GM23338 (cell line): Measurements from ENCODE around the gene NSG2. TPM values are rescaled to one million over a fixed set of nuclear protein-coding genes. Genes with fewer than 3 reads are reported as not detected.

Source experiments
- ATAC-seq: fragments of 200-7000 bp; cut with Tn5 transposase; 3 replicates; pipeline ENCODE4 v1.9.1; 2020
- DNase-seq: peaks from one replicate; pipeline ENCODE4 v3.0.0-alpha.2; 2015; ENCODE audit warnings: low spot score
- H2AFZ ChIP-seq: fragments of 200-600 bp; sonication (generic); 2 replicates; pipeline ENCODE4 v1.8.0; 2016; ENCODE audit warnings: antibody characterized with exemption, mild to moderate bottlenecking, moderate library complexity
- H3F3A ChIP-seq: fragments of 200-600 bp; sonication (generic); replicated peaks from 2 replicates; pipeline ENCODE4 v1.8.0; 2017; ENCODE audit warnings: antibody characterized with exemption, mixed run types, low read depth
- H3K27ac ChIP-seq: fragments of 200-600 bp; sonication (generic); 2 replicates; pipeline ENCODE4 v1.6.1; 2016; ENCODE audit warnings: low read depth
- H3K27me3 ChIP-seq: fragments of 200-600 bp; sonication (generic); 2 replicates; pipeline ENCODE4 v1.8.0; 2016; ENCODE audit warnings: mild to moderate bottlenecking, mixed run types, moderate library complexity; ENCODE audit not compliant: insufficient read depth
- H3K36me3 ChIP-seq: fragments of 200-600 bp; sonication (generic); 2 replicates; pipeline ENCODE4 v1.8.0; 2016; ENCODE audit warnings: mild to moderate bottlenecking; ENCODE audit not compliant: insufficient read depth
- H3K4me1 ChIP-seq: fragments of 200-600 bp; sonication (generic); 2 replicates; pipeline ENCODE4 v1.8.0; 2016; ENCODE audit warnings: mild to moderate bottlenecking, moderate library complexity; ENCODE audit not compliant: insufficient read depth
- H3K4me2 ChIP-seq: fragments of 200-600 bp; sonication (generic); 2 replicates; pipeline ENCODE4 v1.7.1; 2017; ENCODE audit warnings: mixed run types
- H3K4me3 ChIP-seq: fragments of 200-600 bp; sonication (generic); 2 replicates; pipeline ENCODE4 v1.6.1; 2016; ENCODE audit warnings: mixed run types
- H3K79me2 ChIP-seq: fragments of 200-600 bp; sonication (generic); replicated peaks from 2 replicates; pipeline ENCODE4 v1.8.0; 2017; ENCODE audit warnings: mild to moderate bottlenecking; ENCODE audit not compliant: insufficient read depth
- H3K9me2 ChIP-seq: fragments of 200-600 bp; sonication (generic); 2 replicates; pipeline ENCODE4 v1.8.0; 2017; ENCODE audit not compliant: insufficient read depth
- H4K20me1 ChIP-seq: fragments of 200-600 bp; sonication (generic); replicated peaks from 2 replicates; pipeline ENCODE4 v1.8.0; 2017; ENCODE audit warnings: mild to moderate bottlenecking; ENCODE audit not compliant: insufficient read depth
- H3K27ac Mint-ChIP-seq: 2 replicates; pipeline ENCODE4 v1.8.0; 2020; ENCODE audit warnings: inconsistent platforms, mild to moderate bottlenecking, moderate library complexity, mixed read lengths
- H3K27me3 Mint-ChIP-seq: 3 replicates; pipeline ENCODE4 v1.8.0; 2022; ENCODE audit warnings: low read depth, mild to moderate bottlenecking, moderate library complexity, mixed read lengths, inconsistent platforms; ENCODE audit not compliant: insufficient read depth, poor library complexity
- H3K36me3 Mint-ChIP-seq: 3 replicates; pipeline ENCODE4 v1.8.0; 2021; ENCODE audit warnings: low read depth, mild to moderate bottlenecking, inconsistent platforms, moderate library complexity, mixed read lengths
- H3K4me1 Mint-ChIP-seq: 3 replicates; pipeline ENCODE4 v1.8.0; 2020; ENCODE audit warnings: mild to moderate bottlenecking, inconsistent platforms, mixed read lengths
- H3K4me3 Mint-ChIP-seq: 3 replicates; pipeline ENCODE4 v1.8.0; 2021; ENCODE audit warnings: moderate library complexity, mild to moderate bottlenecking, inconsistent platforms, mixed read lengths
- H3K9me3 Mint-ChIP-seq: 3 replicates; pipeline ENCODE4 v1.8.0; 2020; ENCODE audit warnings: moderate library complexity, mild to moderate bottlenecking, inconsistent platforms, mixed read lengths
- CREB1 ChIP-seq: fragments of 250-450 bp; sonication (Bioruptor Pico); IDR thresholded peaks from 2 replicates; pipeline ENCODE4 v1.5.0; 2020; ENCODE audit warnings: low read depth, mild to moderate bottlenecking, moderate library complexity
- EZH2 ChIP-seq: fragments of 200-600 bp; sonication (generic); IDR thresholded peaks from one replicate; pipeline ENCODE4 v1.8.0; 2017; ENCODE audit warnings: antibody characterized with exemption, mild to moderate bottlenecking, low read depth; ENCODE audit not compliant: unreplicated experiment
- EZH2phosphoT487 ChIP-seq: fragments of 200-600 bp; sonication (generic); IDR thresholded peaks from one replicate; pipeline ENCODE4 v1.8.1; 2018; ENCODE audit warnings: antibody characterized with exemption; ENCODE audit not compliant: unreplicated experiment
- JUNB ChIP-seq: IDR thresholded peaks from one replicate; pipeline ENCODE4 v1.6.1; 2016; ENCODE audit warnings: antibody characterized with exemption; ENCODE audit not compliant: unreplicated experiment
- NANOG ChIP-seq: IDR thresholded peaks from 2 replicates; pipeline ENCODE4 v1.6.1; 2016; ENCODE audit warnings: antibody characterized with exemption, borderline replicate concordance
- POLR2AphosphoS5 ChIP-seq: IDR thresholded peaks from 2 replicates; pipeline ENCODE4 v1.6.1; 2016; ENCODE audit warnings: antibody characterized with exemption, low read depth
- STAT1 ChIP-seq: IDR thresholded peaks from one replicate; pipeline ENCODE4 v1.6.1; 2016; ENCODE audit warnings: antibody characterized with exemption; ENCODE audit not compliant: unreplicated experiment
- ZNF114 ChIP-seq: fragments of 250-450 bp; sonication (Bioruptor Pico); IDR thresholded peaks from 2 replicates; pipeline ENCODE4 v1.5.0; 2020; ENCODE audit warnings: mild to moderate bottlenecking, moderate library complexity
- ZNF331 ChIP-seq: fragments of 250-450 bp; sonication (Bioruptor Pico); IDR thresholded peaks from 2 replicates; pipeline ENCODE4 v1.5.0; 2020; ENCODE audit warnings: low read depth, mild to moderate bottlenecking, moderate library complexity
- polyA plus RNA-seq: library from polyadenylated mRNA; unstranded; fragments of >200 nt; fragmentation: Nextera tagmentation; extraction: Ambion mirVana; gene quantifications from 2 replicates; pipeline ENCODE4 v1.2.1, GENCODE V29; 2016
- total RNA-seq: library from RNA; depleted of rRNA; stranded (reverse); fragments of >200 nt; shearing (Covaris generic); gene quantifications from 2 replicates; pipeline ENCODE4 v1.2.3, GENCODE V29; 2014
- TF ChIP-seq, protein P1 (sequence below), 2 experiments: fragments of 200-600 bp in 1 of 2; sonication (generic) in 1 of 2; conservative IDR thresholded peaks; 2 replicates each; pipeline versions ENCODE4 v1.5.1 to v1.6.1; 2016 to 2017; ENCODE audit warnings: antibody characterized with exemption in 2 of 2, low read depth in 2 of 2, mild to moderate bottlenecking in 2 of 2, moderate library complexity in 1 of 2
- TF ChIP-seq, protein P2 (sequence below): fragments of 250-450 bp; sonication (Bioruptor Pico); IDR thresholded peaks from 2 replicates; pipeline ENCODE4 v1.5.0; 2020; ENCODE audit warnings: mild to moderate bottlenecking, moderate library complexity
- TF ChIP-seq, protein P3 (sequence below): IDR thresholded peaks from one replicate; pipeline ENCODE4 v1.6.1; 2018; ENCODE audit warnings: antibody characterized with exemption; ENCODE audit not compliant: unreplicated experiment

The NSG2 gene
- total and polyA plus RNA-seq, 2 experiments from 2014 or later: 0.16 TPM; not detected in 1

DNA sequence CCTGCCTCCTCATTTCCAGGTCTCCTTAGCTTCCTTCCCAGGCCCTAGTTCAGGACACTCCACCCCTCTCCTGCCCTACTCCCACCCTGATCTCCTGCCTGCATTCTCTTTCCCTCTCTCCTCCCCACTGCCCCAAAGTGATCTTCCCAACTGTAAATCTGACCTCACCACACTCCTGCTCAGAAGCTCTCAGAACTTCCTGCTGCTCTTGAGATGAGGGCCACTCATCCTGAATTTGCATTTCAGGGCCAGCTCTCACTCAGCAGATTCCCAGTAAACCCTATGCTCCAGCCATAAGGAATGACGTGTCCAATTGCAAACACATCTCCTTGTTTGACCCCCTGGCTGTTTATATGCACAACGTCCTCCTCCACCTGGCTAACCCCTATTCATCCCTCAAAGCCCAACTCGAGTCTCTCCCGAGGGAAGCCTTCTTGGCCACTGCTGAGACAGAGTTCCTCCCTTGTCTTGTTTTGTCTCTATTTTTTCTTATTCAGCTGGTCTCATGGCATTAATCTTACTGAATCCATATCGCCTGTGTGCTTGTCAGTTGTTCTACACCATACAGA, 95.0 kb downstream of the NSG2 start (continued):
- TF ChIP-seq, protein P1, sequence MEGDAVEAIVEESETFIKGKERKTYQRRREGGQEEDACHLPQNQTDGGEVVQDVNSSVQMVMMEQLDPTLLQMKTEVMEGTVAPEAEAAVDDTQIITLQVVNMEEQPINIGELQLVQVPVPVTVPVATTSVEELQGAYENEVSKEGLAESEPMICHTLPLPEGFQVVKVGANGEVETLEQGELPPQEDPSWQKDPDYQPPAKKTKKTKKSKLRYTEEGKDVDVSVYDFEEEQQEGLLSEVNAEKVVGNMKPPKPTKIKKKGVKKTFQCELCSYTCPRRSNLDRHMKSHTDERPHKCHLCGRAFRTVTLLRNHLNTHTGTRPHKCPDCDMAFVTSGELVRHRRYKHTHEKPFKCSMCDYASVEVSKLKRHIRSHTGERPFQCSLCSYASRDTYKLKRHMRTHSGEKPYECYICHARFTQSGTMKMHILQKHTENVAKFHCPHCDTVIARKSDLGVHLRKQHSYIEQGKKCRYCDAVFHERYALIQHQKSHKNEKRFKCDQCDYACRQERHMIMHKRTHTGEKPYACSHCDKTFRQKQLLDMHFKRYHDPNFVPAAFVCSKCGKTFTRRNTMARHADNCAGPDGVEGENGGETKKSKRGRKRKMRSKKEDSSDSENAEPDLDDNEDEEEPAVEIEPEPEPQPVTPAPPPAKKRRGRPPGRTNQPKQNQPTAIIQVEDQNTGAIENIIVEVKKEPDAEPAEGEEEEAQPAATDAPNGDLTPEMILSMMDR (conservative IDR thresholded peaks at IDR 0.05; ENCODE audit: low read depth in 2 of 2): no peak
- no peak for TF ChIP-seq ZNF331

DNA sequence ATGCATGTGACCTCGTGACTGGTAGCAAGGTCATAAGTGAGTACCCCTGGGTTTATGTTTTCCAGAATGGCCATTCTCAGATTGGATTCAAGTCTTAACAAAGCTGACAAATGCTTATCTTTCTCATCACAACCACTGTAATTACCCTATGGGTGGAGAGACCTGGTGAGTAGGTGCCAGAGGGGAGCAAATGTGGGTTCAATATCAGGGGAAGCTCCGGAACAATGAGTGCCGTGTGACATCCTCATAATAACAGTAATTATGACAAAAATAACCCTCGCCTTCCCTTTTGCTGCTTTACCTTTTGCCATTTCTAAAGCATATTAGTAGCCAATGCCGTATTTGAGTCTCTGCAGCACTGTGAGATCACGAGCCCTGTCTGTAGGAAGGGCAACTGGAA, 95.9 kb downstream of the NSG2 start:
- Mint-ChIP-seq H3K4me1 (peaks cover 2% of the 10 kb centered on the region; the same call in 1 of the 3 replicates), H3K27ac (no peak overlapping the region)
- TF ChIP-seq ZNF114 (no peak), STAT1 (no peak), CREB1 (CRISPR knock-in tag) (no peak), JUNB (no peak), NANOG (no peak), EZH2 (no peak), EZH2phosphoT487 (no peak), POLR2AphosphoS5 (no peak)
- TF ChIP-seq, protein P2, sequence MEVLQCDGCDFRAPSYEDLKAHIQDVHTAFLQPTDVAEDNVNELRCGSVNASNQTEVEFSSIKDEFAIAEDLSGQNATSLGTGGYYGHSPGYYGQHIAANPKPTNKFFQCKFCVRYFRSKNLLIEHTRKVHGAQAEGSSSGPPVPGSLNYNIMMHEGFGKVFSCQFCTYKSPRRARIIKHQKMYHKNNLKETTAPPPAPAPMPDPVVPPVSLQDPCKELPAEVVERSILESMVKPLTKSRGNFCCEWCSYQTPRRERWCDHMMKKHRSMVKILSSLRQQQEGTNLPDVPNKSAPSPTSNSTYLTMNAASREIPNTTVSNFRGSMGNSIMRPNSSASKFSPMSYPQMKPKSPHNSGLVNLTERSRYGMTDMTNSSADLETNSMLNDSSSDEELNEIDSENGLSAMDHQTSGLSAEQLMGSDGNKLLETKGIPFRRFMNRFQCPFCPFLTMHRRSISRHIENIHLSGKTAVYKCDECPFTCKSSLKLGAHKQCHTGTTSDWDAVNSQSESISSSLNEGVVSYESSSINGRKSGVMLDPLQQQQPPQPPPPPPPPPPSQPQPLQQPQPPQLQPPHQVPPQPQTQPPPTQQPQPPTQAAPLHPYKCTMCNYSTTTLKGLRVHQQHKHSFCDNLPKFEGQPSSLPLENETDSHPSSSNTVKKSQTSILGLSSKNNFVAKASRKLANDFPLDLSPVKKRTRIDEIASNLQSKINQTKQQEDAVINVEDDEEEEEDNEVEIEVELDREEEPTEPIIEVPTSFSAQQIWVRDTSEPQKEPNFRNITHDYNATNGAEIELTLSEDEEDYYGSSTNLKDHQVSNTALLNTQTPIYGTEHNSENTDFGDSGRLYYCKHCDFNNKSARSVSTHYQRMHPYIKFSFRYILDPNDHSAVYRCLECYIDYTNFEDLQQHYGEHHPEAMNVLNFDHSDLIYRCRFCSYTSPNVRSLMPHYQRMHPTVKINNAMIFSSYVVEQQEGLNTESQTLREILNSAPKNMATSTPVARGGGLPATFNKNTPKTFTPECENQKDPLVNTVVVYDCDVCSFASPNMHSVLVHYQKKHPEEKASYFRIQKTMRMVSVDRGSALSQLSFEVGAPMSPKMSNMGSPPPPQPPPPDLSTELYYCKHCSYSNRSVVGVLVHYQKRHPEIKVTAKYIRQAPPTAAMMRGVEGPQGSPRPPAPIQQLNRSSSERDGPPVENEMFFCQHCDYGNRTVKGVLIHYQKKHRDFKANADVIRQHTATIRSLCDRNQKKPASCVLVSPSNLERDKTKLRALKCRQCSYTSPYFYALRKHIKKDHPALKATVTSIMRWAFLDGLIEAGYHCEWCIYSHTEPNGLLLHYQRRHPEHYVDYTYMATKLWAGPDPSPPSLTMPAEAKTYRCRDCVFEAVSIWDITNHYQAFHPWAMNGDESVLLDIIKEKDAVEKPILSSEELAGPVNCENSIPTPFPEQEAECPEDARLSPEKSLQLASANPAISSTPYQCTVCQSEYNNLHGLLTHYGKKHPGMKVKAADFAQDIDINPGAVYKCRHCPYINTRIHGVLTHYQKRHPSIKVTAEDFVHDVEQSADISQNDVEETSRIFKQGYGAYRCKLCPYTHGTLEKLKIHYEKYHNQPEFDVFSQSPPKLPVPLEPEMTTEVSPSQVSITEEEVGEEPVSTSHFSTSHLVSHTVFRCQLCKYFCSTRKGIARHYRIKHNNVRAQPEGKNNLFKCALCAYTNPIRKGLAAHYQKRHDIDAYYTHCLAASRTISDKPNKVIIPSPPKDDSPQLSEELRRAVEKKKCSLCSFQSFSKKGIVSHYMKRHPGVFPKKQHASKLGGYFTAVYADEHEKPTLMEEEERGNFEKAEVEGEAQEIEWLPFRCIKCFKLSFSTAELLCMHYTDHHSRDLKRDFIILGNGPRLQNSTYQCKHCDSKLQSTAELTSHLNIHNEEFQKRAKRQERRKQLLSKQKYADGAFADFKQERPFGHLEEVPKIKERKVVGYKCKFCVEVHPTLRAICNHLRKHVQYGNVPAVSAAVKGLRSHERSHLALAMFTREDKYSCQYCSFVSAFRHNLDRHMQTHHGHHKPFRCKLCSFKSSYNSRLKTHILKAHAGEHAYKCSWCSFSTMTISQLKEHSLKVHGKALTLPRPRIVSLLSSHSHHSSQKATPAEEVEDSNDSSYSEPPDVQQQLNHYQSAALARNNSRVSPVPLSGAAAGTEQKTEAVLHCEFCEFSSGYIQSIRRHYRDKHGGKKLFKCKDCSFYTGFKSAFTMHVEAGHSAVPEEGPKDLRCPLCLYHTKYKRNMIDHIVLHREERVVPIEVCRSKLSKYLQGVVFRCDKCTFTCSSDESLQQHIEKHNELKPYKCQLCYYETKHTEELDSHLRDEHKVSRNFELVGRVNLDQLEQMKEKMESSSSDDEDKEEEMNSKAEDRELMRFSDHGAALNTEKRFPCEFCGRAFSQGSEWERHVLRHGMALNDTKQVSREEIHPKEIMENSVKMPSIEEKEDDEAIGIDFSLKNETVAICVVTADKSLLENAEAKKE: no peak
- TF ChIP-seq, protein P1 (conservative IDR thresholded peaks at IDR 0.05; ENCODE audit: low read depth in 2 of 2): no peak
- TF ChIP-seq, protein P3, sequence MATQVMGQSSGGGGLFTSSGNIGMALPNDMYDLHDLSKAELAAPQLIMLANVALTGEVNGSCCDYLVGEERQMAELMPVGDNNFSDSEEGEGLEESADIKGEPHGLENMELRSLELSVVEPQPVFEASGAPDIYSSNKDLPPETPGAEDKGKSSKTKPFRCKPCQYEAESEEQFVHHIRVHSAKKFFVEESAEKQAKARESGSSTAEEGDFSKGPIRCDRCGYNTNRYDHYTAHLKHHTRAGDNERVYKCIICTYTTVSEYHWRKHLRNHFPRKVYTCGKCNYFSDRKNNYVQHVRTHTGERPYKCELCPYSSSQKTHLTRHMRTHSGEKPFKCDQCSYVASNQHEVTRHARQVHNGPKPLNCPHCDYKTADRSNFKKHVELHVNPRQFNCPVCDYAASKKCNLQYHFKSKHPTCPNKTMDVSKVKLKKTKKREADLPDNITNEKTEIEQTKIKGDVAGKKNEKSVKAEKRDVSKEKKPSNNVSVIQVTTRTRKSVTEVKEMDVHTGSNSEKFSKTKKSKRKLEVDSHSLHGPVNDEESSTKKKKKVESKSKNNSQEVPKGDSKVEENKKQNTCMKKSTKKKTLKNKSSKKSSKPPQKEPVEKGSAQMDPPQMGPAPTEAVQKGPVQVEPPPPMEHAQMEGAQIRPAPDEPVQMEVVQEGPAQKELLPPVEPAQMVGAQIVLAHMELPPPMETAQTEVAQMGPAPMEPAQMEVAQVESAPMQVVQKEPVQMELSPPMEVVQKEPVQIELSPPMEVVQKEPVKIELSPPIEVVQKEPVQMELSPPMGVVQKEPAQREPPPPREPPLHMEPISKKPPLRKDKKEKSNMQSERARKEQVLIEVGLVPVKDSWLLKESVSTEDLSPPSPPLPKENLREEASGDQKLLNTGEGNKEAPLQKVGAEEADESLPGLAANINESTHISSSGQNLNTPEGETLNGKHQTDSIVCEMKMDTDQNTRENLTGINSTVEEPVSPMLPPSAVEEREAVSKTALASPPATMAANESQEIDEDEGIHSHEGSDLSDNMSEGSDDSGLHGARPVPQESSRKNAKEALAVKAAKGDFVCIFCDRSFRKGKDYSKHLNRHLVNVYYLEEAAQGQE: no peak

More for the DNA sequence above, 95.9 kb downstream of the NSG2 start:
- Mint-ChIP-seq H3K9me3 (no peaks in the 10 kb centered on the region), H3K4me3 (no peak overlapping the region), H3K36me3 (no peaks in the 10 kb centered on the region), H3K27me3 (no peaks in the 10 kb centered on the region)
- Histone ChIP-seq H3K79me2 (no peaks in the 10 kb centered on the region), H4K20me1 (no peaks in the 10 kb centered on the region), H3K4me1 (no peaks in the 10 kb centered on the region), H3K27me3 (no peaks in the 10 kb centered on the region), H3K9me2 (no peaks in the 10 kb centered on the region), H3K4me3 (no peak overlapping the region), H3K4me2 (no peak overlapping the region), H3F3A (no peaks in the 10 kb centered on the region), H2AFZ (no peak overlapping the region), H3K36me3 (no peaks in the 10 kb centered on the region), H3K27ac (no peak overlapping the region)
- DNase-seq (no peak), ATAC-seq (no peak)
